ENCODE data around the gene RNASE4. TPM values are rescaled to one million over a fixed set of nuclear protein-coding genes. Genes with fewer than 3 reads are reported as not detected.
"Not testable (repeated sequence)": the region's sequence is repeated elsewhere in the genome, so short reads cannot be mapped to it uniquely, and the experiment has no call there.

RNASE4 gene
- total RNA-seq, 4 donors from 2014 or later: 5.8 to 51.7 (median 33.6) TPM

GRCh38 chr14:20722016-20722415 lies 37.7 kb downstream of the RNASE4 start:
- Histone ChIP-seq H3K4me3 (no peak overlapping the region), H3K36me3 (no peaks in the 10 kb centered on the region), H3K9me3 (no peaks in the 10 kb centered on the region), H3K27ac (no peak overlapping the region), H3K4me1 (peaks cover 0 to 6% (median 0%) of the 10 kb centered on the region in 4 donors), H3K27me3 (no peaks in the 10 kb centered on the region)
- TF ChIP-seq POLR2A (IDR thresholded peaks at IDR 0.05) (no peak), CTCF (IDR thresholded peaks at IDR 0.05) (no peak)
- no peak for DNase-seq

GRCh38 chr14:20723488-20723887 lies 39.1 kb downstream of the RNASE4 start:
- H3K27ac ChIP-seq: peak overlapping the region in 1 of 4 donors; percentile 35
- no peak overlapping the region for H3K4me3 ChIP-seq
- peaks cover 0 to 6% (median 0%) of the 10 kb centered on the region in 4 donors for H3K4me1 ChIP-seq
- no peak for TF ChIP-seq POLR2A (IDR thresholded peaks at IDR 0.05)
- no peak for TF ChIP-seq CTCF (IDR thresholded peaks at IDR 0.05)
- no peaks in the 10 kb centered on the region for H3K27me3 ChIP-seq
- H3K36me3 ChIP-seq: no peaks in the 10 kb centered on the region
- H3K9me3 ChIP-seq: no peaks in the 10 kb centered on the region
- DNase-seq: no peak

DNA sequence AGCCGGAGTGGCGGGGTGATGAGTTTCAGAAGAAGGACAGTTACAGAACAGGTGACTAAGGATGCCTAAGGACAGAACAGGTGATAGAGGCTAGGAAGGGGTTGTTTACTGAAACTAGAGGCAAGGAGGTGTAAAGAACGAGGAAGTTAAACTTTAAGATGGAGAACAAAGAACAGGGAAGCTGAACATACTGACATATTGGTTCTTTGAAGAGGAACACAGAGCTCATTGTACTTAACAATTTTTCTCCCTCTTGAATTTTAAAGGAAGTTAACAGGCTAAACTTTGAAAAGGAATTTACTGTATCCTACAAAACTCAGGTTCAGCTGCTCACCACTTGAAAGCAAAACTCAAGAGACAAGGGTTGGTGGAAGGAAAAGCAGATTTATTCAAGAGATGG lies 41.8 kb downstream of the RNASE4 start:
- H3K27ac ChIP-seq: peak overlapping the region in 1 of 4 donors; percentile 47
- H3K27me3 ChIP-seq, DNase-seq, H3K9me3 ChIP-seq, H3K4me3 ChIP-seq, H3K4me1 ChIP-seq, H3K36me3 ChIP-seq: not testable (repeated sequence)

- DNase-seq: no peak
- peak overlapping the region in 1 of 4 donors; percentile 47 for H3K27ac ChIP-seq
- H3K4me1 ChIP-seq: no peaks in the 10 kb centered on the region
- H3K27me3 ChIP-seq: no peaks in the 10 kb centered on the region
- no peaks in the 10 kb centered on the region for H3K36me3 ChIP-seq
- no peaks in the 10 kb centered on the region for H3K9me3 ChIP-seq
- no peak for TF ChIP-seq POLR2A (IDR thresholded peaks at IDR 0.05)
- TF ChIP-seq CTCF (IDR thresholded peaks at IDR 0.05): no peak
- H3K4me3 ChIP-seq: no peak overlapping the region
Observed at GRCh38 chr14:20726531-20726930, 42.2 kb downstream of the RNASE4 start.

GRCh38 chr14:20730891-20731290 lies 46.5 kb downstream of the RNASE4 start:
- Histone ChIP-seq H3K36me3 (no peaks in the 10 kb centered on the region), H3K9me3 (no peaks in the 10 kb centered on the region), H3K27ac (no peak overlapping the region), H3K27me3 (no peaks in the 10 kb centered on the region), H3K4me1 (no peaks in the 10 kb centered on the region), H3K4me3 (no peak overlapping the region)
- TF ChIP-seq POLR2A (IDR thresholded peaks at IDR 0.05) (no peak), CTCF (IDR thresholded peaks at IDR 0.05) (no peak)
- DNase-seq: no peak

DNA sequence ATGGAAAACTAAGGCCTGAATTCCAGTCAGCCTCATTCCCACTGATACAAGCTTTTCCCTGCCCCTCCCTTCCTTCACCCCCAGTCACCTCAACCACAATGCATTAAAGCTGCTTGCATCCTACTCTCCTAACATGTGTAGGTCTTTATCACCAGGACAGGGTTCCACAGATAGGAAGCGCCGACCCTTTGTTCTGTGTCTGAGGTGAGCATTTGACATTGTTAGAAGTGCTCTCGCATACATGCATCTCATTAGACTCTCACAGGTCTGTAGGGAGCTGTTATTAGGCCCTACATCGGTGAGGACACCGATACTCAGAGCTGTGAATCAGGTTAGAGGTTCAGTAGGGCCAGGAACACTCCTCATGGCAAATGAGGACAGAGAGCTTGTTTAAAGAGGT lies 48.1 kb downstream of the RNASE4 start:
- no peaks in the 10 kb centered on the region for H3K4me1 ChIP-seq
- H3K9me3 ChIP-seq: no peaks in the 10 kb centered on the region
- DNase-seq: no peak
- H3K27me3 ChIP-seq: no peaks in the 10 kb centered on the region
- H3K36me3 ChIP-seq: no peaks in the 10 kb centered on the region
- no peak for TF ChIP-seq POLR2A (IDR thresholded peaks at IDR 0.05)
- no peak for TF ChIP-seq CTCF (IDR thresholded peaks at IDR 0.05)
- no peak overlapping the region for H3K4me3 ChIP-seq
- H3K27ac ChIP-seq: no peak overlapping the region

Data from Peyer's patch (tissue), 4 donors.